NOMO-1 (cell line): Measurements from ENCODE around the gene MAPK8IP2.
A peak's percentile ranks its signal among the peaks of the same experiment; 100 is the strongest.
"Not testable (repeated sequence)": the region's sequence is repeated elsewhere in the genome, so short reads cannot be mapped to it uniquely, and the experiment has no call there.

ENCODE experiments used
- DNase-seq, 2 experiments: peaks; one replicate each; lab custom pipeline; 2025; ENCODE audit not compliant: unreplicated experiment in 2 of 2; lab: John Stamatoyannopoulos, UW

MAPK8IP2 gene

DNA sequence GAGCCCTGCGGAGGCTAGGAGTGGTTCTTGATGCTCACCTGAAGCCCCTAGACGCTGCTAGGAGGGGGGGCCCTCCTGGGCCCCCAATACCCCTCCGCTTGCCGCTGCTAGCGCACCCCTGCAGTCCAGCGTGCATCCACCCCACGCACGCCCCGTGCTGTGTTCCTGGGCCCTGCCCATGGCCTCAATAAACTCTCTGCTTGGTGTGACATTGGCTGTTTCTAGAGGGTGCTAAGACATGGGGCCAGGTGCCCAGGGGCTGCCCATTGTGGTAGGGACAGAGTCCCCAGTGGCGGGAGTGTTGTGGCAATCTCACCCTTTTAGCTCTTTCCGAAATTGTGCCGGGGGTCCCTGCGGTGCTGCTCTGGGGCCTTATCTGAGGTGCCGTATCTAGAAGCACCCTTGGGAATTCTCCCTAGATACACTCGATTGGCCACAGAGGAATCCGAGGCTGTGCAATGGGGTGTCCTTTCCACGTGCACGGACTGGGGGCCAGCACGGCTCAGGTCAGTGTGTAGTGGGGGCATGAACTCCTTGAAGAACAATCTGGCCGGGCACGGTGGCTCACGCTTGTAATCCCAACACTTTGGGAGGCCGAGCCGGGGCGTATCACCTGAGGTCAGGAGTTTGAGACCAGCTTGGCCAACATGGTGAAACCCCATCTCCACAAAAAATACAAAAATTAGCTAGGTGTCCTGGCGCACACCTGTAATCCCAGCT lies 10.9 kb downstream of the MAPK8IP2 start:
- no peak for DNase-seq

DNA sequence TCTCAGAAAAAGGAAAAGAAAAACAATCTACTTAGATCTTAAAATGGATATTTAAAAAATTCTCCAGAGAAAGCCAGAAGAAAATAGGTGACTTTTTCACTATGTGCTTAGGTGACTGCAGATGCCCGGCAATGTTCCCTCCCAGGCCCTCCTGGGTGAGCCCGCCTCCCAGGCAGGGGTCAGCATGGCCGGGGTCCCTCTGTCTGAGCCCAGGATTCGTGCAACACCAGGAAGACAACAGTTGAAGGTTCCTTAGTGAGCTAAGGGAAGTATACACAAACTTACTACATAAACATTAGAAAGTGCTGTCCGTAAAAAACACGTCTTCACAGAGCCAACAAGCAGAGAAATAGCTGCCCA lies 11.6 kb downstream of the MAPK8IP2 start:
- no peak for DNase-seq

DNA sequence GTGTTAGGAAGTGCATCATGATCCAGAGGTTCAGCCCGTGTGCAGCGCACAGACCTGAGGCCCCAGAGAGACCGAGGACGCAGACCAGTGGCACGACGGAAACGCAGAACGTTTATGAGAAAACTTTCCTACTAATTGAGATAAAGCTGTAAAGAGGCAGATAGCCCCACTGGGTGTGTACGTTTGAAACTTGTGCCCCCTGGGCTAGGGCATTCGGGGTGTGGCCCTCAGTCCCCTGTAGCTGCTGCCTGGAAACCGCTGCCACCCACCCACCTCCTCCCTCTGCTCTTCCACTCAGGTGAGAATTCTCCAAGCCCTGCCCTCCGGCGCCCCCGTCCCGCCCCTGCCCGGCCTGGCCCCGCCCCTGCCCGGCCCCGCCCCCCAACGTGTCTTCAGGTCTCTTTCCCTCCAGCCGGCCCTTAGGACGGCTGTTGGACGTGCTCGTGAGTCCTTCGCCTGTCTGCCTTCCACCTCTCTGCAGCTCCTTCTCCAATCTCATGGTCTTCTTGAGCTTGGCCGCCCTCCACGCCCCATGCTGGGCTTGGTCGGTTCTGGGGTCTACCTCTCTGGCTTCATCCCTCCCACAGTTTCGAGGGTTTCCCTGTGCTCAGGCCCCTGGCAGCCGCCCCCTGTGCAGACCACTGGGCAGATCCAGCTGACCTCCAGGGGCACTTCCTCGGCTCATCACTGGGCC lies 12.1 kb downstream of the MAPK8IP2 start:
- no peak for DNase-seq

DNA sequence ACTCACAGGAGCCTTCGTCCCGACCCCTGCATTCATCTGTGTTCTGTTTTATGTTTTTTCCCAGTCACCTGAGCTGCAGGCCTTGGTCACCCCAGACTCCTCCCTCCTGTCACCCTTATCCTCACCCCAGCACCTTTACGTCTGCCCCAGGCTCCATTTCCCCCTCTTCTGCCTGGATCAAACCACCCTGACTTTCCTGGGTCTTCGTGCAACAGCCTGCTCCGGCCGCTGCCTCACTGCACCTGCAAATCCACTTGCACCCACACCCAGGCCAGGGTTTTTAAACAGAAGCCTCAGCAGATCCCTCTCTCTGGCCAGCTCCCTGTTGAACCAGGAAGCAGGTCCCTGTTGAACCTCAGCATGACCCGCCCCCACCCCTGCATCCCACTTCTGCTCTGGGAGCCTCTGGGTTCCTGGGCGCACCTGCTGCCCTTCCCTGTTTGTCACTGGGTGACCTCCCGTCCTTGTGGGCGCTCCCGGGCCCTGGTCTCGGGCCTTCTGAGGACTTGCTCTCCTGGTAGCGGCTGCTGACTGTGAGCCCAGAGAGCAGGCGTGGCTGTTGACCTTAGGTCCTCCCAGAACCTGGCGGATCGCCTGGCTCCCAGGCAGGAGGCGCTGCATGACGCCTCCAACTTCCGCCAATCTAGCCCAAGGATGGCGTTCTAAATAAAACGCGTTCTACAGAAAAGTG lies 12.8 kb downstream of the MAPK8IP2 start:
- no peak for DNase-seq

DNA sequence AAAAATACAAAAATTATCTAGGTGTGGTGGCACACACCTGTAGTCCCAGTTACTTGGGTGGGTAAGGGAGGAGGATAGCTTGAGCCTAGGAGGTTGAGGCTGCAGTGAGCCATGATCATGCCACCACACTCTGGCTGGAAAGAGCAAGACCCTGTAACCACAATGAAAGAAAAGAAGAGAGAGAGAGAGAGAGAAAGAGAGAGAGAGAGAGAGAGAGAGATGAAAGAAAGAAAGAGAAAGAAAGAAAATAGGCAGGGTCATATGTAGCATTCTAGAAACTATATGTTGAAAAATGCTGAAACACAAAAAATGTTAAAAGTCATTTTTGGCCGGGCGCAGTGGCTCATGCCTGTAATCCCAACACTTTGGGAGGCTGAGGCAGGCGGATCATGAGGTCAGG lies 13.7 kb downstream of the MAPK8IP2 start:
- not testable (repeated sequence) for DNase-seq

DNA sequence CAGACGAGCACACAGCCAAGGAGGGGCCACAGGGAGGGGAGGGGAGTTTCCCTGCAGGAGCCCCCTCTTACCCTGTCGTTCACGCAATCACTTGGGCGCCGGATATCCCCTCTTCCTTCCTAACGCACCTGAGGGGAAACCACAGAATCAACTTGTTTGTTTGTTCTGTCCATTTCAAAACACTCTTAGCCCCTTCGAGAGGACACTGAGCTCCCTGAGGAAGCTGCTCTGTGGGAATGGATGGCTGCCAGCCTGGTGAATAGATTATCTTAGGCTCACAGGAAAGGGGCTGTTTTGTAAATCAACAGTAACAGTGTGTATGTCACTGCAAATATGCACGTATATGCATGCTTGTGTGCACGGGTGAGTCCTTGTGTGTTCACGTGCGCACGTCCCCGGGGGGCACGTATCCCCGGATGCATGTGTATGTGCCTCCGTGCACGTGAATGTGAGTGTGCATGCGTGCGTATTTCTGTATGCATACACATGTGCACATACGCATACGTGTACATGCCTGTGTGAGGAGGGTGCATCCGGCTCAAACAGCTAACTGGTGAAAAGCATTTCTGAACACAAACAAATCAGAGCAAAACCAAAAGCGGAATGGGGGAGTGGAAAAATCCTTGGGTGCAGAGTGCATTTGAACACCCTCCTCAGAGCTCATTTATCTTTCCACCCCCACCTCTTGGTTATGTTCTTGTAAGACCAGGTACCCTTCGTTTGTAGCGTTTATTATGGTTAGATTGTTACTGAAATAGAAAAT lies 20.2 kb downstream of the MAPK8IP2 start:
- DNase-seq: peak in 1 of 2 experiments; percentile 44

DNA sequence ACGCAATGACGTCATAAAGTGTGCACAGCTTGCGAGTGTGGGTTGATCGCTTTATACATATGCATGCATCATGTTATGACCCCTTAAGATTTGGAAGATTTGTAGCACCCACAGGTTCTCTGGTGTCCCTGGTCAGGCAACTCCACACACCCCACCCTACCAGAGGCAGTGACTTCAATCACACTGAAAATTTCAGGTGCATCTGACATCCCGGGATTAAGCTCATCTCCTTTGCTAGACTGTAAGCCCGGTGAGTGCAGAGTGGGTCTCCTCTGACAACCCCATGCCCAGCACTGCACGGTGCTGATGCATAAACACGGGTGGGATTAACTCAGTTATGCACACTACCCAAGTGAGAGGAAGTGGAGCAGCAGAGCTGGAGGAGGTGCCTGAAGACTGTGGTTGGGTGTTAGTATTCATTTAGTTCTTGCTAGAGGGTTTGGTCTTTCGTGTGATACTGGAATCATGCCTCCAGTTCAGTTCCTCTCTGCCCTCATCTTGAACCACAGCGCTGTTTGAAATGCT lies 20.8 kb downstream of the MAPK8IP2 start:
- peak; percentile 64 to 80 for DNase-seq

DNA sequence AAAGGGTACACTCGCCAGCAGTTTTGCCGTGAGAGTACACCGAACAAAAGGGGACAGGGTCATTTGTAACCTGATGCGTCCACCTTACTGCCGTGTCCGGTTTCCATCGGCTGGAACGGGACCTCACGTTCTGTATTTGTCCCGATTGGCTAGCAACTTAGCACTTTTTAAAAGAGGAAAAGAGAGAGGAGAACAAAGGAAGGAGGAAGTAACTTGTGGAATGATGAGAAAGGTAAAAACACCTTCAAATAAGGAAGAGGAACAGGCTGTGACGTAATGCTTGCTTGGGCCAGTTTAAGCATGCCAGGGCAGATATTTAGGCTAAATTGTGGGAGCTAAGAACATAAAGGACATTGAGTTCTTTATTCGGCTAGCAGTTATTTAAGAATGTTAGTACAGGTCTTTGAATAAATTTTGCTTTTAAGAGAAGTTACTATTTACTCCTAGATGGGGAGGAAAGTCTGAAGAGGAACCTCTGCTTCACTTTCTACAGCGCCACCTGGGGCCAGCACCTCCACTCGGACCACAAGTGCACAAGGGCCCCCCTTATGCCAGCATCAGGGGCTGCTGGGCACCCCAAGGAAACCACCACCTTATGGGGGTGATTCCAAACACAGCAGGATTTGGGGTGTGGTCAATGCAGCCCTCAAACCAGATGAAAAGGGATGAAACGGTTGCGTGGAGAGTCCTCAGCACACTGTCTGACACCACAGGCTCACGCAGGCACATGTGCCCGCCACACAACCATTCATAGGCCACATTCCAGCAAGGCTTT lies 21.5 kb downstream of the MAPK8IP2 start:
- peak in 1 of 2 experiments; percentile 27 for DNase-seq

DNA sequence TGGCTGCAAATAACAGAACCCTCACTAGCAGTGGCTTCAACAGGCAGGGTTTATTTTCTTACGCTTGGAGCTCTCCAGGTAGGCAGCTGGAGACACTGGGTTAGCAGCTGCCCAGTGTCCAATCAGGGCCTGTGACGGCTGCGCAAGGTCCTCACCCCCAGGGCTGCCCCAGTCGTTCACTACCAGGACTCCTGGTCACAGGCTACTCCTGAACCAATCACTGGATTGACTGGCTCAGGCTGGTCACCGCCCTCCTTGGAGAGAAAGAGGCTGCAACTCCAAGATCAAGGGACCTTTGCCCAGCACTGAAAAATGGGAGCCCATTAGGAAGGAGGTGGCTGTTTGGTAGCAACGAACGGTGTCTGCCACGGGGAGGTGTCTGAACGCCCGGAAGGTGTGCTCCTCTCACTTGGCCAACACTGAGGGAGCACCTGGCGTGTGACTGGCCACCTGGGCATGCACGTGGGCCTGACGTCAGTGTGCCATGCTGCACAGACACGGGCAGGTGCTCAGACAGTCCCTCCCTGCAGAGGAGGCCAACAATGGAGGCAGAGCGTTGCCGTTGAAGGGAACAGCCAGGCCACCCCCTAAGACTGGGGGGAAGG lies 22.2 kb downstream of the MAPK8IP2 start:
- DNase-seq: no peak

DNA sequence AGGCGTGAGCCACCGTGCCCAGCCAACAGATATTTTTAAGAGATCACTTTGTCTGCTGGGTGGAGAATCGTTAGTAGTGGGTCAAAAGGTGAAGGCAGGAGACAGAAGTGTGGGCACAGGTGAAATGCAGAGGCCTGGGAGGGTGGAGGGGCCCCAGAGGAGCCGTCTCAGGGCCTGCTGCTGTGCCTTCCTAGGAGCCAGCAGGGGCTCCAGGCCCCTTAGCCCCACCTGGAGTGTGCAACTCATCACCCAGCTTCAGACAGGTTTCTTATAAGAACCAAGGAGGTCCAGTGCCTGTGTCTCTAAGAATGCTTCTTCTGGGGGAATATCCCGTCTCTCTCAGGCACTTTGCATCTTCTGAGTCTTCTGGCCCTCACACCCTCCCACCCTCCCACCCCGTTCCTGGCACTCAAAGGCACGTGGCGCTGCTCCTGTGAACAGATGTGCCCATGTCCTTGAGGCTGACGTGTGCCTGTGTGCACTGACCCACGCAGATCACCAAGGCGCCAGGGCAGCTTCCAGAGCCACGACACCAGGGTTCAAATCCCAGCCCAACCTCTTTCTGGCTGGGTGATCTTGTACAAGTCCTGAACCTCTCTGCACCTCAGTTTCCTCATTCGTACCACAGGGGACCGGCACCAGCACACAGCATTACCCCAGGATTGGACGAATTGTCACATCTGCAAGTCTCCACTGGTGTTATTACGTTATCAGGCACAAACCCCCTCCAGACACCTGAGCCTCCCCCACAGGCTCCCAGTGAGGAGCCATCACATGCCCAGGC lies 23.9 kb downstream of the MAPK8IP2 start:
- no peak for DNase-seq

DNA sequence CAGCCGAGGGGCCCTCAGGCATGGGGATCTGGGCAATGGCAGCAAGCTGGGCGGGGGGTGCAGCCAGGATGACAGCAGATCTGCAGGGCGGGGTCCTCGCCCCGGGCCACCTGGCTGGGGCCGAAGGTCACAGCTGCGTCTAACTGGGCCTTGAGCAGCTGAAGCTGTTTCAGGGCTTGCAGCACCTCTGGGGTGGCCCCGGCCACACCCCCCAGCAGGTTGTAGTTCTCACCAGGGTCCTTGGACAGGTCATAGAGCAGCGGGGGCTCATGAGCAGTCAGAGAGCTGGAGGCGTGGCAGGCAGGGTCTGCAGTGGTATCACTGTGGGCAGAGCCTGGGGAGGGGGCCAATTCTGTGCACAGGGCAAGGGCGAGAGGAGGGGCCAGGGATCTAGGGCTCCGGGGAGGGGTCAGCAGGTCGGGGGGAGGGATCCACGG lies 24.6 kb downstream of the MAPK8IP2 start:
- no peak for DNase-seq

DNA sequence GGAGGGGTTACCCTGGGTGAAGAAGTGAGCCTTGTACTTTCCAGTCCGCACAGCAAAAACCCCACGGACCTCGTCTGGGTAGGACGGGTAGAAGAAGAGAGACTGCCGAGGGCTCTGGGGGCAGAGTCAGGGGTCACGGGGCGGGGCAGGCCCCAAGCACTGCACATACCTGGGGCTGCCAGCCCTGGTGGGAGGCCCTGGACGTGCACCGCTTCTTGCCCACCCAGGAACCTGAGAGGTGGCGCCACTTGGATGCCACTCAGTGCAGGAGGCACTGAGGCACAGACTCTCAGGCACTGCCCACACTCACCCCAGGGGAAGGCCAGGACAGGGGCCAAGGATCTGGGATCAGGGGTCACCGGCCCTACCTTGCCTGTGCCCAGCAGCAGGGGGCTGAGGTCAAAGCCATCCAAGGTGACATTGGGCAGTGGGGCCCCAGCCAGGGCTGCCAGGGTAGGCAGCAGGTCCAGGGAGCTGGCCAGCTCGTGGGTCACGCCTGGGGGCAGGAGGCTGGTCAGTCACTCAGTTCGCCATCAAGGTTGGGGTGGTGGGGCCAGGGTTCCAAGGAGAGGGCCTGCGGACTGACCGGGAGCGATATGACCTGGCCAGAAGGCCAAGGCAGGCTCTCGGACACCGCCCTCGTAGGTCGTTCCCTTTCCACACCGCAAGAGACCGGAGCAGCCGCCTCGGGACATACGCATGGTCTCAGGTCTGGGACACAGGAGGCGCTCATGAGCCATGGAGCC lies 25.1 kb downstream of the MAPK8IP2 start:
- no peak for DNase-seq

DNA sequence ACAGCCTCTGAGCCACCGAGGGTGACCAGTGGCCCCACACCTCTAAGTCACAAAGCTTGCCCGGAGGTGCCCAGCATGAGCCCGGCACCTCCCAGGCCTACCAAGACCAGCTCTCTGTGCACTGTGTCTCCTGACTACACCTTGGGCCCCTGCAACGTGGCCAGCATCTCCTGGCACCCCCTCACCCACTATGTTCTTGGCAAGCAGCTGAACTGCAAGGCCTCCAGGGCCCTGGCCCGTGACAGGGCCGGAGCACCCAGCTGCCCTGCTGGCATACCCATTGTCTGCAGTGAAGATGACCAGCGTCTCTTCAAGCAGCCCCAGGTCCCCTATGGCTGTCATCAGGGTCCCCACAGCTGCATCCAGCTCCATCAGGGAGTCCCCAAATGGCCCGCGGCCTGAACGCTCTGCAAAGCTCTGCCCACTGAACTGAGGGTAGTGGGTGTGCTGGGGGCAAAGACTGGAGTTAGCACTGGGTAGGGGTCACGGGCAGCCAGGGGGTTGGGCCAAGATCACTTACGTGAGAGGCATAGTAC lies 25.8 kb downstream of the MAPK8IP2 start:
- no peak for DNase-seq

DNA sequence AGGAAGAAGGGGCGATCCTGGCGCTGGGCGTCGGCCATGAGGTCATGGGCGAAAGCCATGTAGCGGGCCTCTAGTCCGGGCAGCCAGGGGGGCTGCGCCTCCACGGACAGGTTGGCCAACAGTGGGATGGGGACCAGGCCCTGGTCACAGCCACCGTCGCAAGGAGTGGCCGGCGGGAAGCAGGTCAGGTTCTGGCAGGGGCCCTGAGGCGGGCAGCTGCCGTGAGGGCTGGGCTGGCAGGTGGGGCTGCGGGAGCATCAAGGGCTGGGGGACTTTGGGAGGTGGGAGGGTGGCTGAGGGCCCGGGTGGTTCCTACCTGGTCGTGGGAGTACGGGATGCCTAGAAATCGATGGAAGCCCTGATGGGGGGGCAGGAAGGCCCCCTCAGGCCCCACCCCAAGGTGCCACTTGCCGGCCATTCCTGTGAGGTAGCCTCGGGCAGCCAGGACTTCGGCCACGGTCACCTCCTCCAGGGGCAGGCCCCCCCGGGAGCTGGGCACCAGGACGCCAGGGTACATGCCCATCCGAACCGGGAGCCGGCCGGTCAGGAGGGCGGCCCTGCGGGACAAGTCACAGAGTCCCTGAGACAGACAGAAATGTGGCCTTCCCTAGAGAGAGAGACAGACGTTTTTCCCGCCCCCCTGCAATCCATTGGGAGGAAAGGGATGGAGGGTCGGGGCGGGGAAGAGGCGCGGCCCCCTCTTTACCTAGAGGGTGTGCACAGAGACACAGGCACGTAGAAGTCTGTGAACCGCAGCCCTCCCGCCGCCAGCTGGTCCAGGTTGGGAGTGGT lies 26.5 kb downstream of the MAPK8IP2 start:
- no peak for DNase-seq

DNA sequence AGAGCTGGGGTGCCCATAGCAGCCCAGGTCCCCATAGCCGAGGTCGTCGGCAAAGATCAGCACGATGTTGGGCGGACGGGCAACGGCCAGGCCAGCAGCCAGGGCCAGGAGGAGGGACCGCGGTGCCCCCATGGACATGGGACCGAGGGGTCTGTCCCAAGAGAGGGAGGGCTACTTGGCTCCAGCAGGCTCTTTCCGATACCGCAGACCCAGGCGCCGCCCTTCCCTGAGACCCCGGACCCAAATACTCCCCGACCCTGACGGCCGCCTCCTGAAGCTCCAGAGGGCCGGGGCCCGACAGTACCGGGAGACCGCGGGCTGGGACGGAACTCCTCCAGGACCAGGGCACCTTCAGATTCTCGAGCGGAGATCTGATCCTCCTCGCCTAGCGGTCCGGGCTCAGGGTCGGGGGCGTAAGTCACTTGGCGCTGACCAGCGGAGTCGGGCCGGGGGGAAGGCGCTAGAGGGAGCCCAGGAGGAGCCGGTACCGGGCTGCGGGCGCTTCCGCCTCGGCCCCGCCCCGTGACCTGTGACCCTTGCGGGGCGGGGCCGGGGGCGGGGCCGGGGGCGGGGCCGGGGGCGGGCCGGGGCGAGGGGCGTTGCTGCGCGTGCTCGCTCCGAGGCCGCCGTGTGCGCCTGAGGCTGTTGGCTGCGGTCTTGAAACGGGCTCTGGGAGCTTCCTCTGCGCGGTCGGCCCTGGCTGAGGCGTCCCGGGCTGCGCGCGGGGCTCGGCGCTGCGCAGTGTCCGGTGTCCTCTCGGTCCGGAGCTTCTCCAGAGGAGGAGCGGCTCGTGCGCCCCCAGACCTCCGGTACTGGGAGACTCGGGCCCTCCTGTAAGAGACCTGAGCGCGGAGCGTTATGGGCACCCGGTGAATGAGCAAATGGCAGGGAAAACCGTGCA lies 27.3 kb downstream of the MAPK8IP2 start, which contains the start of gene ARSA:
ARSA (minus strand) TSS at position 511 of the 901 bp plus-strand sequence; CDS start at position 138, 373 bp downstream.
- peak; percentile 83 to 91 for DNase-seq

DNA sequence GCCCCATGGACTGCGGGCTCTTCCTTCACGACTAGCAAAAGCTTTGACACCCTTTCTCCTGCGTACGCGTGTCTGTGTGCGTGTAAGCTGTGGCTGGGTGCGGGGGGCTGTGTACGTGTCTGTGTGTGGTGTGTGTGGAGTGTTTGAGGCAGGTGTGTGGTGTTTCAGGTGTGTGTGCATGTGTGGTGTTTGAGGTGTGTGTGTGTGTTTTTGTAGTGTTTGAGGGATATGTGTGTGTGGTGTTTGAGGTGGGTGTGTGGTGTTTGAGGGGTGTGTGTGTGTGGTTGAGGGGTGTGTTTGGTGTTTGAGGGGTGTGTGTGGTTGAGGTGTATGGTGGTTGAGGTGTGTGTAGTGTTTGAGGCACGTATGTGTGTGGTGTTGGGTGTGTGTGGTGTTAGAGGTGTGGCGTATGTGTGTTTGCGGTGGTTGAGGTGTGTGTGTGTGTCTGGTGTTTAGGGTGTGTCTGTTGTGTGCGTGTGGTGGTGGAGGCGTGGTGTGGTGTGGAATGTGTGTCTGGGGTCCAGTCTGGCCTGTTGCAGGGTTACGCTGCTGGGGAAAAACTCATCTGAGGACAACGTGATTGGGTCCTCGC lies 28.0 kb downstream of the MAPK8IP2 start:
- peak in 1 of 2 experiments; percentile 58 for DNase-seq
